ENCODE results near the gene PALD1. TPM values are rescaled to one million over a fixed set of nuclear protein-coding genes. Genes with fewer than 3 reads are reported as not detected.

The PALD1 gene
- total and polyA plus RNA-seq, 2 of the 13 experiments (the other 11 are each of a cell fraction or from before 2014, with no cell fraction given) = 0.07 to 0.09 TPM

GRCh38 chr10:70430493-70431445 lies 47.8 kb upstream of the PALD1 start (continued):
- TF ChIP-seq KIAA2018 (CRISPR knock-in tag; IDR thresholded peaks at IDR 0.05; ENCODE audit: borderline replicate concordance) = no peak
- peak; percentile 39; the same call in 1 of the 2 replicates for TF ChIP-seq HDAC2 (CRISPR knock-in tag; IDR thresholded peaks at IDR 0.05)
- TF ChIP-seq ZGPAT (CRISPR knock-in tag; IDR thresholded peaks at IDR 0.05) = peak; percentile 45; the same call in 1 of the 2 replicates
- TF ChIP-seq SP1 (IDR thresholded peaks at IDR 0.05) = no peak
- TF ChIP-seq SP1 (CRISPR knock-in tag; IDR thresholded peaks at IDR 0.05) = no peak
- TF ChIP-seq CEBPG (CRISPR knock-in tag; IDR thresholded peaks at IDR 0.05) = peak; percentile 74
- no peak for TF ChIP-seq MTERF4 (CRISPR knock-in tag; IDR thresholded peaks at IDR 0.05)
- TF ChIP-seq SRSF1 (optimal IDR thresholded peaks at IDR 0.05; ENCODE audit: low read depth, low read length) = no peak
- no peak for TF ChIP-seq PHB2 (IDR thresholded peaks at IDR 0.05; ENCODE audit: partially characterized antibody)
- no peak for TF ChIP-seq MTA1 (CRISPR knock-in tag; IDR thresholded peaks at IDR 0.05; ENCODE audit: borderline replicate concordance)
- peak; percentile 28; the same call in 1 of the 2 replicates for TF ChIP-seq IRF2 (CRISPR knock-in tag; IDR thresholded peaks at IDR 0.05)
- no peak for TF ChIP-seq ZNF841 (CRISPR knock-in tag; IDR thresholded peaks at IDR 0.05; ENCODE audit: borderline replicate concordance)
- TF ChIP-seq ATF3 (CRISPR knock-in tag; IDR thresholded peaks at IDR 0.05) = no peak
- no peak for TF ChIP-seq ZNF3 (CRISPR knock-in tag; IDR thresholded peaks at IDR 0.05)
- no peak for TF ChIP-seq ZNF784 (CRISPR knock-in tag; IDR thresholded peaks at IDR 0.05; ENCODE audit: borderline replicate concordance)
- TF ChIP-seq ZFY (CRISPR knock-in tag; IDR thresholded peaks at IDR 0.05) = 0 out of 2 replicates have a peak, but pooled peaks have one; percentile 16
- TF ChIP-seq FOXA3 (CRISPR knock-in tag; IDR thresholded peaks at IDR 0.05) = peak; percentile 84
- no peak for TF ChIP-seq ZNF329 (CRISPR knock-in tag; IDR thresholded peaks at IDR 0.05; ENCODE audit: low read depth)

Measured in HepG2 (cell line).